ENCODE results near the gene NTRK2. TPM values are rescaled to one million over a fixed set of nuclear protein-coding genes. Genes with fewer than 3 reads are reported as not detected.
A peak's percentile ranks its signal among the peaks of the same experiment; 100 is the strongest.

The NTRK2 gene
- total and polyA plus RNA-seq, 2 experiments from 2014 or later: 0.03 TPM; not detected in 1

DNA sequence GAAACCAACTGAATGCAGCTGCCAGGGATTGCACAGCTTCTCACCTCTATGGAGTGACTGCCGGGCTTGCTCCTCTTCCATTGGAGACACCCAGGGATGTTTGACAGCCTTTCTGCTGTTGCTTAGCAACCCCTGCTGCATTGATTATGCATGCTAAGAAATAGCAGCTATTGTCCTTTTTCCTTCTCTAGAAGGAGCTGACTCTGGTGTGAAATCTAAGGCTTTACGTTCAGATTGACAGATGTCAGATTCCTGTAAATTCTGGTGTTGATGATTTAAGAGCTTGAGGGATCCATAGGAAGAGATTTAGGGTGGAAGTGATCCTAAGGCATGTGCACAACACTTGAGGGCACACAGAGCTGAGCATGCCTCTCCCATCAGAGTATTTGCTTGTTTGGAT, 267.7 kb downstream of the NTRK2 start:
- DNase-seq (ENCODE audit: low spot score) (peak; percentile 84), ATAC-seq (peak; percentile 96)
- no peak overlapping the region for H3K27ac ChIP-seq (ENCODE audit: low read depth)
- Mint-ChIP-seq H3K4me1 (peaks cover 13% of the 10 kb centered on the region), H3K27ac (no peak overlapping the region), H3K36me3 (ENCODE audit: low read depth) (no peaks in the 10 kb centered on the region), H3K27me3 (ENCODE audit: insufficient read depth, low read depth, poor library complexity) (peaks cover 3% of the 10 kb centered on the region), H3K9me3 (no peaks in the 10 kb centered on the region), H3K4me3 (no peak overlapping the region)
- no peaks in the 10 kb centered on the region for H3F3A ChIP-seq (replicated peaks; ENCODE audit: low read depth)
- no peak for TF ChIP-seq EZH2phosphoT487 (IDR thresholded peaks at IDR 0.05; ENCODE audit: unreplicated experiment)
- no peak for TF ChIP-seq NANOG (IDR thresholded peaks at IDR 0.05; ENCODE audit: borderline replicate concordance)
- TF ChIP-seq JUNB (IDR thresholded peaks at IDR 0.05; ENCODE audit: unreplicated experiment): no peak
- TF ChIP-seq, protein P1, sequence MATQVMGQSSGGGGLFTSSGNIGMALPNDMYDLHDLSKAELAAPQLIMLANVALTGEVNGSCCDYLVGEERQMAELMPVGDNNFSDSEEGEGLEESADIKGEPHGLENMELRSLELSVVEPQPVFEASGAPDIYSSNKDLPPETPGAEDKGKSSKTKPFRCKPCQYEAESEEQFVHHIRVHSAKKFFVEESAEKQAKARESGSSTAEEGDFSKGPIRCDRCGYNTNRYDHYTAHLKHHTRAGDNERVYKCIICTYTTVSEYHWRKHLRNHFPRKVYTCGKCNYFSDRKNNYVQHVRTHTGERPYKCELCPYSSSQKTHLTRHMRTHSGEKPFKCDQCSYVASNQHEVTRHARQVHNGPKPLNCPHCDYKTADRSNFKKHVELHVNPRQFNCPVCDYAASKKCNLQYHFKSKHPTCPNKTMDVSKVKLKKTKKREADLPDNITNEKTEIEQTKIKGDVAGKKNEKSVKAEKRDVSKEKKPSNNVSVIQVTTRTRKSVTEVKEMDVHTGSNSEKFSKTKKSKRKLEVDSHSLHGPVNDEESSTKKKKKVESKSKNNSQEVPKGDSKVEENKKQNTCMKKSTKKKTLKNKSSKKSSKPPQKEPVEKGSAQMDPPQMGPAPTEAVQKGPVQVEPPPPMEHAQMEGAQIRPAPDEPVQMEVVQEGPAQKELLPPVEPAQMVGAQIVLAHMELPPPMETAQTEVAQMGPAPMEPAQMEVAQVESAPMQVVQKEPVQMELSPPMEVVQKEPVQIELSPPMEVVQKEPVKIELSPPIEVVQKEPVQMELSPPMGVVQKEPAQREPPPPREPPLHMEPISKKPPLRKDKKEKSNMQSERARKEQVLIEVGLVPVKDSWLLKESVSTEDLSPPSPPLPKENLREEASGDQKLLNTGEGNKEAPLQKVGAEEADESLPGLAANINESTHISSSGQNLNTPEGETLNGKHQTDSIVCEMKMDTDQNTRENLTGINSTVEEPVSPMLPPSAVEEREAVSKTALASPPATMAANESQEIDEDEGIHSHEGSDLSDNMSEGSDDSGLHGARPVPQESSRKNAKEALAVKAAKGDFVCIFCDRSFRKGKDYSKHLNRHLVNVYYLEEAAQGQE (IDR thresholded peaks at IDR 0.05; ENCODE audit: unreplicated experiment): no peak
- TF ChIP-seq, protein P2, sequence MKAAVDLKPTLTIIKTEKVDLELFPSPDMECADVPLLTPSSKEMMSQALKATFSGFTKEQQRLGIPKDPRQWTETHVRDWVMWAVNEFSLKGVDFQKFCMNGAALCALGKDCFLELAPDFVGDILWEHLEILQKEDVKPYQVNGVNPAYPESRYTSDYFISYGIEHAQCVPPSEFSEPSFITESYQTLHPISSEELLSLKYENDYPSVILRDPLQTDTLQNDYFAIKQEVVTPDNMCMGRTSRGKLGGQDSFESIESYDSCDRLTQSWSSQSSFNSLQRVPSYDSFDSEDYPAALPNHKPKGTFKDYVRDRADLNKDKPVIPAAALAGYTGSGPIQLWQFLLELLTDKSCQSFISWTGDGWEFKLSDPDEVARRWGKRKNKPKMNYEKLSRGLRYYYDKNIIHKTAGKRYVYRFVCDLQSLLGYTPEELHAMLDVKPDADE (IDR thresholded peaks at IDR 0.05): no peak
- no peak for TF ChIP-seq CTCF (conservative IDR thresholded peaks at IDR 0.05; ENCODE audit: low read depth in 2 of 2)
- TF ChIP-seq ZNF331 (CRISPR knock-in tag; IDR thresholded peaks at IDR 0.05; ENCODE audit: low read depth): no peak
- no peak for TF ChIP-seq CREB1 (CRISPR knock-in tag; IDR thresholded peaks at IDR 0.05; ENCODE audit: low read depth)
- no peak for TF ChIP-seq ZNF114 (CRISPR knock-in tag; IDR thresholded peaks at IDR 0.05)
- TF ChIP-seq ZNF462 (CRISPR knock-in tag; IDR thresholded peaks at IDR 0.05): no peak
- peaks cover 12% of the 10 kb centered on the region; the same call in 1 of the 2 replicates for H3K9me2 ChIP-seq (ENCODE audit: insufficient read depth)
- H3K4me2 ChIP-seq: no peak overlapping the region
- no peak overlapping the region for H3K4me3 ChIP-seq
- no peak overlapping the region for H2AFZ ChIP-seq
- peaks cover 9% of the 10 kb centered on the region for H3K4me1 ChIP-seq (ENCODE audit: insufficient read depth)
- no peaks in the 10 kb centered on the region for H4K20me1 ChIP-seq (replicated peaks; ENCODE audit: insufficient read depth)
- no peaks in the 10 kb centered on the region for H3K27me3 ChIP-seq (ENCODE audit: insufficient read depth)
- H3K79me2 ChIP-seq (replicated peaks; ENCODE audit: insufficient read depth): no peaks in the 10 kb centered on the region
- no peaks in the 10 kb centered on the region for H3K36me3 ChIP-seq (ENCODE audit: insufficient read depth)

Data from GM23338 (cell line).